SIG-M5 (cell line): ENCODE results near the gene PODXL.
"Not testable (repeated sequence)": the region's sequence is repeated elsewhere in the genome, so short reads cannot be mapped to it uniquely, and the experiment has no call there.

ENCODE experiments used
- DNase-seq: peaks from one replicate; lab custom pipeline; 2025; lab: John Stamatoyannopoulos, UW

The PODXL gene

DNA sequence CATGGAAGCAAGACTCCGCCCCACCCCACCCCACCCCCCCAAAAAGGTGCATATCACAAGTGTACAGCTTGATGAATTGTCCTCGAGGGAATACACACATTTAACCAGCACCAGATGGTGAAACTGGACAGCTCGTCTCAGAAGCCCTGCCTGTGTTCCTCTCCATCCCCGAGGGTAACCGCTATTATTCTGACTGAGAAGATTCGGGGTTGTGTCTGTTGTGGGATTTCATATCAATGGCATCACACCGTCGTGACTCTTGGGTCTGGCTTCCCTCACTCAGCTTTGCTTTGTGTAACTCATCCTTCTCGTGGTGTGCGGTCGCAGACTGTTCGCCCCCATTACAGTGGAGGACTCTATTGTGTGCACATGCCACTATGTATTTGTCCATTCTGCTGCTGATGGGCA is 18.9 kb downstream of the PODXL start:
- no peak for DNase-seq

DNA sequence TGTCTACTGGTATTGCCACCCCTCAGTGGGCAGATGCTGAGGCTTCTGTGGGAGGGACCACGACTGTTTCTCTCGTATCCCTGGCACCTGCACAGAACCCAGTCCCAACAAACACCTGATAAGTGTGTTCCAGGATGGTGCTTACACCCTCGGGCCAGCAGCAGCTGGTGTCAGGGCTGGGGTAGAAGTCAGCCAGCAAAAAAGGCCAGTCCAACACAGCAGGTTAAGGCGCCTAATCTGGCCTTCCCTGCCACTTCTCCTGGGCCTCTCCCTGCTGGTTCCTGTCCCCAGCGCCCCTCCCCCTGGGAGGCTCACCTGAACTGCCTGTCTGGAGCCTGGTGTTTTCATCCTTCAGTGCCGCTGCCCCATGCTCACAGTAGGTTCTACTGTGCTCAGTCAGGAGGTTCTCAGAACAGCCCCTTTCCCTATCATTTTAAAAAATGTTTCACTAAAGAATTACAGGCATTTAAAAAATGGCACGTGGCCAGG is 20.0 kb downstream of the PODXL start:
- no peak for DNase-seq

DNA sequence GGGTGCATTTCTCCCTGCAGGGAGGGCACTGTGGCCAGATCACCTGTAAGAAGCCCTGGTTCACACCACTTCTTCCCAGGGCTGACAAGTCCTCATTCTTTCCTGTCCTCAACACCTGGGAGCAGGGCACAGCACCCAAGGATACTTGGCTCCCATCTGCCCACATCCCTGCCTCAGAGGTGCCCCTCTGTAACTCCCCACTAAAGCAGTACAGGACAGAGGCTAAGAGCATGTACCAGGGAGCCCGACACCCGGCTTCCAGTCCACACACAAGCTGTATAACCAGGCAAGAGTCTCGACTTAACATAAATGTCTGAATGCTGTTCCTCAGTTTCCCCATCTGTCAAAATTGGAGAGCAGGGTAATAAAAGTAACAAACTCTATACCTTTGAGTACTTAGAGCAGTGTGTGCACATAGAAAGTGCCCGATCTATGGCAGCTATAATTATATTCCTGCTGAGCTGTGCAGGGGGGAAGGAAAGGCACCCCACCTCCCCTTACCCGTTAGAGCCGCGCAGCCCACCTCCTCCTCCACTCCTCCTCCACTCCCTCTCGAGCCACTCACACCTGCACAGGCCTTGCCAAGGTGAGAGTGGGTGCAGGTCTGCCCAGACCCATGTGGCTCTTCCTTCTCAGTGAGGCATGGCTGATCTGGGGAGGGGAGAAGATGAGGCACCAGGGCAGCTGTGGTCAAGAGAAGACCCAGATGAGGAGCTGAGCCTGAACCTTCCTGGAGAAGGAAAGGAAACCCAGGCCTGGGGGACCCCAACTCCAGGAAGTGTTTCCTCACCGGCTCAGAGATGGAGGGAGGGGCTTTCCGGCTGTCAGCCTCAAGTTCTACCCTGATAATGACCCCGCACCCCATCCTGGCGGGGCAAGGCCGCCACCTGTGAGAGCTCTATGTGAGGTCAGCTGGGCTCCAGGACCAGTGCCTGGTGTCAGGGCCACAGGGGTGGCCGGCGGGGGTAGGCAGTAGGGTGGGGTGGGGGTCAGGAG is 22.6 kb downstream of the PODXL start:
- DNase-seq, result no peak

DNA sequence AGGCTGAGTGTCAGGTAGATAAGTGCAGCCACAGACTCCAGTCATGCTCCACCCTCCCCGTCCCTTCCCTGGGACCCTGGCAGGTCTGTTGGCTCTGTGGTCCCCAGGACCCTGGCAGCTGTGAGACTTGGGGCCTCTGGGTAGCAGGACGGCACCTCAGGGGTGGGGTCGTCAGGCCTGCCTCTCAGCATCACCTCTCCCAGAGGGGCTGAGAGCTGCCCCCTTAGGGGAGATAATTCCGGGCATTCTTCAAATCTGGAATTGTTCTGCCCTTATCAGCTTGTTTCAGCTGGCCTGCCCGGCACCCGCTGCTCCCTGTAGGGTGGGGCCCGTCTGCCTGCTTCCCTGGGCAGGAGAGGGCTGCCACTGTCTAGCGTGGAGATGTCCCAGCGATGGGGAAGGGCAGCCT is 23.3 kb downstream of the PODXL start:
- DNase-seq, result no peak

DNA sequence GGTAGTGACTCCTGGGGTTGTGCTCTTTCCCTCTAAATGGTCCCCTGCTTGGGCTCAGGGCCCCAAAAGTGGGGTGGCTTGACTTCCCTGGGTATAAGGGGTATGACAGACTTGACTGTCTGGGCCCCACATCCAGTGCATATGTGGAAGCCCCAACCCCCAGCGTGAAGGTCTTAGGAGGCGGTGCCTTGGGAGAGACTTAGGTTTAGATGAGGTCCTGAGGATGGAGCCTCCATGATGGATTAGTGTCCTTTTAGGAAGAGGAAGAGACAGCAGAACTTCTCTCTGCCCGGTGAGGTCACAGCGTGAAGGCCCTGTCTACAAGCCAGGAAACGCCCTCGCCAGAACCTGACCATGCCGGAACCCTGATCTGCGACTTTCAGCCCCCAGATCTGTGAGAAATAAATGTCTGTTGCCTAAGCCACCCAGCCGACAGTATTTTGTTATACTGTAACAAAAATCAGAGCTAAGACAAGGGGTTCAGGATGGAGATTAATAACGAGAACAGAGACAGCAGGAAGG is 23.8 kb downstream of the PODXL start:
- DNase-seq, result no peak

DNA sequence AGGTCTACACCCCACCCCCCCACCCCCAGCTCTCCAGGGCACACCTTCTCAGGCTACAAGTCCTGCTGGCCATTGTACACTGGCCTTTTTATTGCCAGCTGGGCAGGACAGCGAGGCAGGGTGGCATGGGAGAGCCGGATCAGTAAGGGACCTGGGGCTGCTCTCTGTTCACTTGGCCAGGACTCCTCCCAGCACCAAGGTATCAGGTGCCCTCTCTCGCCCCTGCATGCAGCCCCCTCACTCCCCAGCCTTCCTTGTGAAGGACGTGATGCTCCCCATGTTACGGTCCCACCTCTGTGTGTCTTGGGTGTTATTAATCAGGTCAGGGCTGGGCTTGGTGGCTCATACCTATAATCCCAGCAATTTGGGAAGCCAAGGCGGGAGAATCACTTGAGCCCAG is 26.3 kb downstream of the PODXL start:
- no peak for DNase-seq

DNA sequence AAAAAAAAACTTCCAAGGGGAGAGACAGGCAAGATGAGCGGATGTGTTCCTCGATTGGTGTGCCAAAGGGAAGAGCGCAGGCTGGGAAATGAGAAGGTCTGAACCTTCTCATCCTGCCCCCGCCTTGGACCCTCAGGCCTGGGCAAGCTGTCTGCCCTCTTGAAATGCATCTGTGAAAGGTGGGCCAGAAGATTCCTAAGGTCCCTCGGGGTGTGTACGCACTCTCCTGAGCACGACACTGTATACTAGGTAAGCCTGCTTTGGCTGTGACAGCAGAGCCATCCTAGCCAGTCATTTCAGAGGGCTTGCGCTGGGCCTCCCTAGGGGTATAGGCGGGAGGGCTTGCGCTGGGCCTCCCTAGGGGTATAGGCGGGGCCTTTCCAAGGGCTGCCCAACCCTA is 26.8 kb downstream of the PODXL start:
- no peak for DNase-seq

DNA sequence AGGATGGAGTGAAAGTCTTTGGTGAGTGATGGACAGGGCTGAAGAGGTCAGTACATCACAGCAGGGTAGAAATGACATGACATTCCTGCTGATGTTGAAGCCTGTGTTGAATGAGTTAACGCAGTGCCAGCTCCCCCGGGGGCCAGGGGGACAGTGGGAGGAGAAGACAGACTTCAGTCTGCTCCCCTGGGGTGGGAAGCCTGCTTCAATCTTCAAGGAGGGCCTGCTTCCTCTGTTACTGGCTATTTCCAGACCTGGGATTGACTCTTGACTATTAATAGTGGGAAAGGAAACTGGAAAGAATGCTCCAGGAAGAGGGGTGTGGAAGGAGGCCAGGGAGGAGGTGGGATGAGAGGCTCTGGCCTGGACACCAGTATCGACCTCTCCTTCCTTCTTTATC is 27.2 kb downstream of the PODXL start:
- no peak for DNase-seq

DNA sequence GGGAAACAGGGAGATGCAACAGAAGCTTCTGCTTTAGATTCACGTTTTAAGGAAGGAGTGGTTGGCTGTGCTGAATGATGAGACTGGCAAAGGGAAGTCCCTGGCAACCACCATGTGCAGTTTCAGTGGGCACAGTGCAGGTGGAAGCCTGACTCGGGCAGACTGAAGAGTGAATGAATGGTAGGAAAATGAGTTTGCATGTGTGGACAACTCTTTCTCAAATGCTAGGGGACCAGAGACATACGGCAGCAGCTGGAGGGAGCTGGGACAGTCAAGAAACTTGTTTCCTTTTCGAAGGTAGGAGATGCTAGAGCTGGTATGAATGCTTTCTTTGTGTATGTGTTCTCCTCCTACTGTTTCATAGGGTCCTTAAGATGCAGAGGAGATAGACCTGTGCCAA is 29.0 kb downstream of the PODXL start:
- no peak for DNase-seq

DNA sequence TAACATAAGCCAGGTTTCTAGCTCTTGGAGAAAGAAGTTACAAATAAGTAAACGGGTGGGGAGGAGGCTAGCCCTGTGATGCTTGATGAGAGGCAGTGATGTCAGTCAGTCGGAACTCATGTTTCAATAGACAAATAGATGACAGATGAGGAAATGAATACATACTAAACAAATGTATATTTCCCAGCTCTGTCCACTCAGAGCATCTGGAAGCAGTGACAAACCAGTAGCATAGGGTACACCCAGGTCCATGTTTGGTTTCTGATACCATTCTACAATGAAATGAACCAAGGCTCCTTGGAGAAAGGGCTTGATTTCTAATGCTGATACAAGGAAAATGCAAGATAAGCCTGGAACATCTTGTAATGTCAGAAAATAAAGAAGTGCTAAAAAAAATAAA is 30.6 kb downstream of the PODXL start:
- DNase-seq, result no peak

DNA sequence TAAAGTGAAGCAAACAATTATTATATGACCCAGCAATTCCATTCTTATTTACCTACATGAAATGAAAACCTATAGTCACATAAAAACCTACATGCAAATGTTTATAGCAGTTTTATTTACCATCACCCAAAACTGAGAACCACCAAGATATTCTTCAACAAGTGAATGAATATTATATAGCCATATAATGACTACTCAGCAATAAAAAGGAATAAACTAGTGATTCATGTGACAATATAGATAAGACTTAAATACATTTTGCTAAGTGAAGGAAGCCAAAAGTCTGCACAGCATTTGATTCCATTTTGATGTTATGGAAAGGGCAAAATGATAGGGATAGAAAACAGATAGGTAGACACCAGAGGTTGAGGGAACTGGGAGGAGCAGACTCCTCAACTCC is 31.7 kb downstream of the PODXL start:
- DNase-seq, result no peak

DNA sequence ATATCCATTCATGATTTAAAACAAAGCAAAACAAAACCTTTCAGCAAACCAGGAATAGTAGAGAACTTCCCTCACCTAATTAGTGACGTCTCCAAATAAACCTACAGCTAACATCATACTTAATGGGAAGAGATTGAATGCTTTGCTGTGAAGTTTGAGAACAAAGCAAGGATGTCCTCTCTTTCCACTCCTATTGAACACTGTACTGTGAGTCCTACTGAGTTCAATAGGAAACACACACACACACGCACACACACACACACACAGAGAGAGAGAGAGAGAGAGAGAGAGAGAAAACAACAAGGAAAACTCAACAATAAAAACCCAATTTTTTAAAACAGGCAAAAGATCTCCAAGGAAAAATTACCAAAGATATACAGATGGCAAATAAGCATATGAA is 32.3 kb downstream of the PODXL start:
- no peak for DNase-seq

DNA sequence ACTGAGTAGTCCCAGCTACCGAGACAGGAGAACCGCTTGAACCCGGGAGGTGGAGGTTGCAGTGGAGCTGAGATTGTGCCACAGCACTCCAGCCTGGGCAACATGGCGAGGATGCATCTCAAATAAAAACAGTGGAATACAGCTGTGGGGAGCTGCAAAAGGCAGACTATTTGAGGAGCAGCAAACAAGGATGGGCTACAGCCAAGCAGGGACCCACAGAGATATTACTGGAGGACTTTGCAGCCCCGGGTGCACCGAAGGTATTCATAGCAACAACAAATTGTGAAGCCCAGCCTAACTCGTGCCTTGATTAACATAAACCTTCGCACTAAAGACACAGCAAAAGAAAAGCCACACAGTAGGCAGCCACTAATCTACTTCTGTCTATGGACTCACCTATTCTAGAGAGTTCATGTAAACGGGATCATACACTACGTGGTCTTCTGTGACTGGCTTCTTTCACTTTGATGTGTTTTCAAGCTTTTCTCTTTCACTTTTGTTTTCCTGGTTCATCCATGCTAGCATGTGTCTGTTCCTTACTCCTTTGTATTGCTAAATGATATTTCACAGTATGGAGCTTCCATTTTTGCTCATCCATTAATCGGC is 34.0 kb downstream of the PODXL start:
- DNase-seq, result no peak

DNA sequence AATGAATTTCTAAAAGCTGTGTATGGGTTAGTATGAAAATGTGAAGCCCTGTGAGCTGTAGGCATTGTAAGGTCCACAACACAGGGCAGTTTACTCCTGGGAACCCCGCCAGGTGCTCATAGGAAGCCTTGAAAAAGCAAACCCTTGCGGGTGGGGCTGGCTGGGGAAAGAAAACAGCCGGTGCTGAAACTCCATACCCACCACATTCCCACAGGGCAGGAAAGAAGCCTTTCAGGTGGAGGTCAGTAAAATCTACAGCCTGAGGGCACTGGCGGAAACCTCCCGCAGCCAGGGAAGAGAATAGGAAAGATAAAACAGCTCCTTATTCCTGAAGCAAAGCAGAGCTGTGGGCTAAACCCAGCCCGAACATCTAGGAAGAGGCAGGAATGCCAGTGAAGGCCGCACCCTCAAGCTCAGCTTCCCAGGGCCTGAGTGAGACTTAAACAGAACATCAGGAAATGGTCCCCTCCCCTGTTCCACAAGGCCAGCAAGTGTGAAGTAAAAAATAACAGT is 34.7 kb downstream of the PODXL start:
- DNase-seq, result no peak

DNA sequence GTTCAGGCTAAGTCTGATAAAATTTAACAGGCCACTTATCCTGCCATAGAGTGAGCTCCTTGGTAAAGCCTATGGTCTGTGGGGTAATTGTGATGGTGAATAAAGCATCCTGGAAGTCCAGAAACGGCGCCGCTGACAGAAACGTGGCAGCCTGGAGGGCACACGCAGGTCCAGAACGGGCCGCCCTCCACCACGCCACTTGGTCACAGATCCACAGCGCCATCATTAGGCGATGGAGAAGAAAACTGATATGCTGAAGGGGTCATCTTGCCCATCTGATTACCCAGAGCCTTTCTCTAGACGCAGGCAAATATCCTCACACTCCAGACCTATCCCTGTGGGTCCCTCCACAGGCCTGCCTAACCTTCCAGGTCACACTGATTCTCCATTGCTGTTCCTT is 37.8 kb downstream of the PODXL start:
- DNase-seq, result no peak

DNA sequence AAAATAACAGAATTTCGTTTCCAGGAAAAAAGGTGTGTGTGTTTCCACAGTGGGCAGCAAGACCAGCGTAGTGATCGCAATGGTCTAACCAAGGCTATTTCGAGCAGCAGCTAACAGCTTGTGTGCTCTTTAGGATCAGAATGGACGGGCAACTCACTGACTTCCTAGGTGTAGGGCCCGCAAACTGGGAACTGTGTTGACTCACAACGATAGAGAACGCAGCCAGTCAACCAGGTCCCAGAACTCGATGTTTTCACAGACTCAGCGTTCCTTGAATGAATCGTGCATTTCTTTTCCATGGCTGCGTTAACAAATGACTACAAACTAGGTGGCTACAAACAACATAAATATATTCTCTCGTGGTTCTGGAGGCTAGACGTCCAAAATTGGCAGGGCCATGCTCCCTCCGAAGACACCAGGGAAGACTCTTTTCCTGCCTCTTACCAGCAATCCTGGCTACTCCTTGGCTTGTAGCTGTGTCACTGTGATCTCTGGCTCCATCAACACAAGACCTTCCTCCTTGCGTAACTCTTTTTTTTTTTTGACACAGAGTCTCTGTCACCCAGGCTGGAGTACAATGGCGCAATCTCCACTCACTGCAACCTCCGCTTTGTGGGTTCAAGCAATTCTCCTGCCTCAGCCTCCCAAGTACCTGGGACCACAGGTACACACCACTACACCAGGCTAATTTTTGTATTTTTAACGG is 39.1 kb downstream of the PODXL start:
- DNase-seq, result peak; percentile 32

DNA sequence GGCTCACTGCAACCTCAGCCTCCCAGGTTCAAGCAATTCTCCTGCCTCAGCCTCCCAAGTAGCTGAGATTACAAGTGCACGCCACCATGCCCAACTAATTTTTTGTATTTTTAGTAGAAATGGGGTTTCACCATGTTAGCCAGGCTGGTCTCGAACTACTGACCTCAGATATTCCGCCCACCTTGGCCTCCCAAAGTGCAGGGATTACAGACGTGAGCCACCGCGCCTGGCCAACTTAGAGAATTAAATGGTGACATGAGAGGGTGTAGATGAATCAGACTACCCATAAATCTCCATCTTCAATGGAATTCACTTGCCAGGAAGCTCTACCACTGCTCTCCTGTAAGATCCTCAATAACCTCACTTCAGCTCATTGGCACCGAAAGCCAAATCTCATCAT is 41.0 kb downstream of the PODXL start:
- DNase-seq, result not testable (repeated sequence)

DNA sequence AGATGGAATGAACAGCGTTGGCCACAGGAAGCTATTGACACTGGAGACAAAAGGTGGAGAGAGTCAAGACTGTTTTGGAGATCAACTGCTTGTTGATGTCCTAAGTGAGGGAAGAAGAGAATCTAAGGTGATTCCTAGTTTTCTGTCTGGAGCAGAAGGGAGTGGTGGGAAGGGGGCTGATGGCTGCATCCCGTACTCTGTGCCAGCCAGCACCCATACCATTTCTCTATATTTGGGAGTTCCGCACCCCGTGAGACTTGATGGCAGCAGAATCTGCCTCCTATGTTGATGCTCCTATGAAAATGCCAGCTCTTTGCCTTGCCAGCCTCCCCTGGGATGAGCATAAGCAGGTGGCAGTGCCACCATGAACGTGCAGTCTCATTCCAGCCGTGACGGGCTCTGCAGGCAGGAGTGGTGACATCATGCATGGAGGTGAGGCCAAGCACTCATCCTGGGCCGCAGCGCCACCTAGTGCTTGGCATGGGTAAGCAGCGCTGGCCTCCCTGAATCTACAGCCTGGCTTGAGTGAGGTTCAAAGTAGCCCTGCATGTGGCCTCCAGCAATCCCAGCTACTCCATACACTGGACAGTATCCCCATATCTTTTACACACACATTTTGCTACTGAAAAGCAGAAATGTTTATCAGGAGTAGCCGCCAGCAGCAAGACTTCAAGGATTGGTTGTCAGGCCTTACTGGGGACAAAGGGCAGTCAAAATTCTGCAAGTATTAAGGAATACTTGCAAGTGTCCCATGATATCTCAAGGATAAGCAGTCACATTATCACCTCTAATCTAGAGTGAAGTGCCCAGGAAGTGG is 43.0 kb downstream of the PODXL start:
- no peak for DNase-seq

DNA sequence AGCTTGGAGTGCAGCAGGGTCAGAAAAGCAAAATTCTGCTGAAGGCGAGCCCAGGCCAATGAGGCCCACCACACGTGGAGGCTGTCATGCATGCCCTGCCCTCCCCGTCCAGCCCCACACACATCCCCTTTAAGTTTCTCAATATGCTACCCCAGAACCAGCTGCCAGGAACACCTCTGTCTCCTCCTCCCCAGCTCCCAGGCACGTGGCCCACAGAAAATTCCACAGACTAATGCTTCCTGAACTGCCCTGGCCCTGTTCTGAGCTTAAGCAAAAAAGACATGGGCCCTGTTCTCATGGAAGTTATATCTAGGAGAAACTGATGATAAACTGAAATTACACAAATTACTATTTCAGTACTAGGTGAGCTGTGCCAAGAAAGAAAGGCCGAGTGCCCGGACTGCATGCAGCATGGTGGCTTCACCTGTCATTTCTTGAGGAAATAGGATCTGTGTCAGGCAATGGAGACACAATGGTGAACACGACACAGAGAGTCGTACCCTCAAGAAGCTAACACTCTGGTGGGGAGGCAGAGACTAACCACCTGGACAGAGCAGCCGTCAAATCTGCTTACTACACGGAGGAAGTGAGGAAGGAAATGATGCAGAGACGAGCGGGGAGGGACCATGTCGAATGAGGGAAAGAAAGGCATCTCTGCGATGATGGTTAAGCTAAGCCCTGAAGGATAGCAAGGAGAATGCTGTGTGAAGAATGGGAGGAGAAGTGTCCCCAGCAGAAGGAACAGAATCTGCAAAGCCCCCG is 44.5 kb downstream of the PODXL start:
- no peak for DNase-seq

DNA sequence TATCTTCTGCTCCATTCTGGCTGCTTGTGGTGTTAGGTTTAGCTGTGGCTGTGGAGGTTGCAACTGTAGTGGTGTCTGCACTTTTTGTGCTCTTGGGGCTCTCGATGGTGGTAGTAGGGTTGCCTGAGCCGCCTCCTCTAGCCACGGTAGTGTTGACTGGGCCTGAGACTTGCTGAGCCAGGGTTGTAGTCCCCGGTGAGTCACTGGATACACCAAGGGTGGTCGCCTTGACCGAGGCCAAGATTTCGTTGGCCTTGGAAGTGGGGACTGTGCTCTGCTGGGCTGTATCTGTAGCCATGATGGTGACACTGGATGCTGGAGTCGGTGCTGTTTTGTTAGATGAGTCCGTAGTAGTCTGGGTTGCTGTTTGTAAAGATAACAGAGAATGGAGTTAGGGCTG is 45.4 kb downstream of the PODXL start:
- no peak for DNase-seq

DNA sequence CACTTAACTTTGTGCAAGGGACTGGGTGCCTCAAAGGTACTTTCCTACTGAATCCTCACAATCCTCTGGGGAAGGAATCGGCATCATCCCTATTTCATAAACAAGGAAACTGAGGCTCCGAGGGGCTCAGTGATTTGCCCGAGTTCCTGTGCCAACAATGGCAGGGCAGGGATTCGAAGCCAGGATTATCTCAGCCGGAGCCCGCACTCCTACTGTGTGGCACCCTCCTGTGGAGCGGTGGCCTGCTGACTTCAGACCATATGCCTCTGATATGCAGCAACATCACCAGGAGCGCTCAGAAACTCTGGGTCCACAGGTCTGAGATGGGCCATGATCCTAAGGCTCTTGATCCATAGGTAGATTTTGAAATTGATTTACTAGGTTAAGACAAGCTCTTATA is 46.6 kb downstream of the PODXL start:
- no peak for DNase-seq
